Mesendoderm (in vitro differentiated cells): ENCODE measurements around the gene TMEM132D.

Experiments
- DNase-seq: peaks from one replicate; pipeline ENCODE4 v3.0.0; 2013
- H2AK5ac ChIP-seq: 2 replicates; pipeline ENCODE4 v1.6.1; 2013; ENCODE audit warnings: low read length, inconsistent platforms
- H2BK120ac ChIP-seq: 2 replicates; pipeline ENCODE4 v1.6.1; 2013; ENCODE audit warnings: low read depth, mild to moderate bottlenecking, low read length, moderate library complexity, mixed read lengths
- H2BK15ac ChIP-seq: replicated peaks from 2 replicates; pipeline ENCODE4 v1.6.1; 2013; ENCODE audit warnings: low read depth, mild to moderate bottlenecking, moderate library complexity
- H2BK5ac ChIP-seq: 2 replicates; pipeline ENCODE4 v1.6.1; 2013; ENCODE audit warnings: low read length, inconsistent platforms
- H3K18ac ChIP-seq: 2 replicates; pipeline ENCODE4 v1.6.1; 2013; ENCODE audit warnings: mild to moderate bottlenecking, low read length, mixed read lengths
- H3K23ac ChIP-seq: one replicate; pipeline ENCODE4 v1.6.1; 2013; ENCODE audit warnings: low read length
- H3K27ac ChIP-seq: 2 replicates; pipeline ENCODE4 v1.5.1; 2013; ENCODE audit warnings: low read depth, mild to moderate bottlenecking, inconsistent platforms, low read length, moderate library complexity
- H3K27me3 ChIP-seq: 2 replicates; pipeline ENCODE4 v1.6.1; 2013; ENCODE audit warnings: low read length, control low read depth, mild to moderate bottlenecking, inconsistent platforms; ENCODE audit not compliant: insufficient read depth, poor library complexity
- H3K36me3 ChIP-seq: 2 replicates; pipeline ENCODE4 v1.6.1; 2013; ENCODE audit warnings: low read length, inconsistent platforms; ENCODE audit not compliant: control insufficient read depth, insufficient read depth
- H3K4ac ChIP-seq: one replicate; pipeline ENCODE4 v1.6.1; 2013; ENCODE audit warnings: low read depth, mild to moderate bottlenecking, low read length, moderate library complexity
- H3K4me1 ChIP-seq: 2 replicates; pipeline ENCODE4 v1.6.1; 2013; ENCODE audit warnings: low read depth, low read length, inconsistent platforms; ENCODE audit not compliant: control insufficient read depth
- H3K4me2 ChIP-seq: 2 replicates; pipeline ENCODE4 v1.6.1; 2013; ENCODE audit warnings: low read length
- H3K4me3 ChIP-seq: 2 replicates; pipeline ENCODE4 v1.5.1; 2013; ENCODE audit warnings: mild to moderate bottlenecking, low read length
- H3K56ac ChIP-seq: one replicate; pipeline ENCODE4 v1.6.1; 2013; ENCODE audit warnings: low read length
- H3K79me1 ChIP-seq: 2 replicates; pipeline ENCODE4 v1.6.1; 2013; ENCODE audit warnings: low read length, inconsistent platforms
- H3K79me2 ChIP-seq: 2 replicates; pipeline ENCODE4 v1.6.1; 2013; ENCODE audit warnings: mild to moderate bottlenecking, low read length; ENCODE audit not compliant: control insufficient read depth, insufficient read depth
- H3K9ac ChIP-seq: 2 replicates; pipeline ENCODE4 v1.6.1; 2013; ENCODE audit warnings: low read length, inconsistent platforms
- H4K5ac ChIP-seq: one replicate; pipeline ENCODE4 v1.6.1; 2013; ENCODE audit warnings: low read length
- H4K8ac ChIP-seq: one replicate; pipeline ENCODE4 v1.6.1; 2013; ENCODE audit warnings: low read depth, mild to moderate bottlenecking, control low read depth, low read length, moderate library complexity
- WGBS: extraction: QIAGEN DNeasy Blood & Tissue Kit; methylation state at CpG from one replicate; pipeline ENCODE4 v1.1.7; 2013; ENCODE audit warnings: low lambda C conversion rate, missing lambda C conversion rate; ENCODE audit not compliant: insufficient coverage; ENCODE audit errors: extremely low coverage; 5-methylcytosine and 5-hydroxymethylcytosine counted together

The TMEM132D gene

DNA sequence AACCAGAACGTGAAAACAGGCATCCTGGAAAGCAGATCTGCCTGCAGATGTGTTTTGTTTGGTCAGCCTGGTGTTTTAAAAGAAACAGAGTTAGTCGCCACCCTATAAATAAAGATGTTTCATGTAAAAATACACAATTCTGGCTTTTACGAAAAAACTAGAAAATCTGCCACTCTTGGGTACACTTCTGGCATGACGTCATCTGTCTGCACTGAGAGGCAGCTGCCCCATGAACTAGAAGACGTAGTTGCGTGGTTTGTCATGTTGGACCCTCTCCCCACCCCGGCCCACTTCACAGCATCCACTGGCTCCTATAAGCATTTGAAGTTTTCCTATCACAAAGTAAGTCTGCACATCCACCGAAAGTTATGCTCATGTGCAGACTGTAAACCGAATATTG lies 658.1 kb downstream of the TMEM132D start:
- H3K4ac ChIP-seq: no peak overlapping the region
- no peak overlapping the region for H3K27ac ChIP-seq
- H3K79me1 ChIP-seq: no peaks in the 10 kb centered on the region
- H3K4me3 ChIP-seq: no peak overlapping the region
- no peaks in the 10 kb centered on the region for H3K27me3 ChIP-seq
- H2BK5ac ChIP-seq: no peak overlapping the region
- no CpG with 5 or more reads among the region's 9 CpGs for WGBS
- H3K4me2 ChIP-seq: no peak overlapping the region
- H3K18ac ChIP-seq: no peak overlapping the region
- no peaks in the 10 kb centered on the region for H3K79me2 ChIP-seq
- no peak overlapping the region for H3K56ac ChIP-seq
- DNase-seq: no peak
- H2AK5ac ChIP-seq: no peak overlapping the region
- H3K4me1 ChIP-seq: no peaks in the 10 kb centered on the region
- H2BK15ac ChIP-seq: no peak overlapping the region
- H3K9ac ChIP-seq: no peak overlapping the region
- no peak overlapping the region for H2BK120ac ChIP-seq
- no peak overlapping the region for H4K8ac ChIP-seq
- H4K5ac ChIP-seq: no peak overlapping the region
- no peaks in the 10 kb centered on the region for H3K36me3 ChIP-seq
- H3K23ac ChIP-seq: no peak overlapping the region

DNA sequence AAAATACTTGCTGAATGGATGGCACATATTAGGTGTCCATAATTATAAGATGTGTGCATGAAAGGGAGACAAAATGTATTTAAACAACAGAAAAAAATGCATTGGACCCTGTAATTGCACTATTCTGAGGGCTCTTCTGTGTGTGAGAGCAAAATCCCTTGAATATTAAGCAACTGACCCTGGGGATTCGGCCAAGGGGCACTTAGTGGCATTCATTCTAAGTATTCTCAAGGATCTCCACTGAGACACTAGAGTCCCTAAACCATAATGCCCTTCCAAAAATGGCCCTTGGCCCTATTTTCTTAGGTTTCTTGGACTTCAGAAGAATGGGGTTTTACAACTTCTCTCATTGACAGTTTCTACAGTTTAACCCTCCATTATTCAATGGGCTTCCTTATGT lies 662.0 kb downstream of the TMEM132D start:
- Histone ChIP-seq H3K79me1 (no peaks in the 10 kb centered on the region), H2BK15ac (no peak overlapping the region), H3K79me2 (no peaks in the 10 kb centered on the region), H3K4me2 (no peak overlapping the region), H3K4me3 (no peak overlapping the region), H2AK5ac (no peak overlapping the region), H3K23ac (no peak overlapping the region), H3K4me1 (no peaks in the 10 kb centered on the region), H3K4ac (no peak overlapping the region), H3K27me3 (no peaks in the 10 kb centered on the region), H4K5ac (no peak overlapping the region), H4K8ac (no peak overlapping the region), H3K27ac (no peak overlapping the region), H2BK120ac (no peak overlapping the region), H3K36me3 (no peaks in the 10 kb centered on the region), H2BK5ac (no peak overlapping the region), H3K18ac (no peak overlapping the region), H3K9ac (no peak overlapping the region), H3K56ac (no peak overlapping the region)
- no CpG with 5 or more reads among the region's 1 CpG for WGBS
- DNase-seq: no peak

DNA sequence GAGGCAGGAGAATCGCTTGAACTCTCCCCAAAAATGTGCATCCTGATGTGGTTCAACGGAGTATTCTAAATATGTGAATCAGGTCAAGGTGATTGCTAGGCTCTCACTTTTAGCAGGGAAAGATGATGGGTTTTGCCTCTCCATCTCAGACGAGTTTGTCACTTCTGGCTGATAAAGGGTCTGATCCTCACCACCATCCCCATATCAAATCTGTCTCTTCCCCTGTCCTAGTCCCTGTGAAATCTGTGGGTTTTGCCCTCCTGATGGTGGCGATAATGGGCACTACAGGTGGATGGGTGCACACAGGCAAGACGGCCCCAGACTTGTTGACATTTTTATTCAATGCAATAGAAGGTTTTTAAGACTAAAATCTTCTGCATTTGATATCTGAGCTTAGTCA lies 665.9 kb downstream of the TMEM132D start:
- Histone ChIP-seq H3K79me2 (no peaks in the 10 kb centered on the region), H3K79me1 (no peaks in the 10 kb centered on the region)

DNA sequence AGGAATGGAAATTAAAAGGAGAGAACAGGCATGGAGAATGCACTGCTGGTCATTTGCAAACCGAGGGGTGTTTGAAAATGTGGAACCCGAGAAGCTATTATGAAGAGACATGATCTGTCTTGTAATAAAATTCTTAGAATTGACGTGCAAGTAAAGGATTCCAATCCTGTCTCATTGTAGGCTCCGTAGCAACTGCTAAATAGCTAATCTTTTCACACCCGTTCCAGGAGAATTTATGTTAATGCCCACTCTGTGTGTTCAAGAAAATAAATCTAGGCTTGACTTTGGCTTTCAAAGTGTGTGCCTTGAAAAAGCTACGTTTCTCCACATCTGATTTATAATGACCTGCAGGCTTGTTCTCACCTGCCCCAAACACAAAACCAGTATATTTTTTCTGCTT lies 669.6 kb downstream of the TMEM132D start:
- Histone ChIP-seq H2AK5ac (no peak overlapping the region), H3K79me1 (no peaks in the 10 kb centered on the region), H4K5ac (no peak overlapping the region), H2BK15ac (no peak overlapping the region), H3K36me3 (no peaks in the 10 kb centered on the region), H3K9ac (no peak overlapping the region), H4K8ac (no peak overlapping the region), H3K79me2 (no peaks in the 10 kb centered on the region), H3K18ac (no peak overlapping the region), H3K23ac (no peak overlapping the region), H3K4ac (no peak overlapping the region), H3K4me1 (no peaks in the 10 kb centered on the region), H3K27me3 (no peaks in the 10 kb centered on the region), H2BK120ac (no peak overlapping the region), H3K56ac (no peak overlapping the region), H2BK5ac (no peak overlapping the region), H3K4me2 (no peak overlapping the region), H3K27ac (no peak overlapping the region), H3K4me3 (no peak overlapping the region)
- no peak for DNase-seq
- WGBS: no CpG with 5 or more reads among the region's 6 CpGs

More for the DNA sequence above, 665.9 kb downstream of the TMEM132D start:
- Histone ChIP-seq H3K9ac (no peak overlapping the region), H3K27ac (no peak overlapping the region), H3K56ac (no peak overlapping the region), H3K4me2 (no peak overlapping the region), H3K4ac (no peak overlapping the region), H4K5ac (no peak overlapping the region), H2BK5ac (no peak overlapping the region), H3K18ac (no peak overlapping the region), H3K23ac (no peak overlapping the region), H2AK5ac (no peak overlapping the region), H3K36me3 (no peaks in the 10 kb centered on the region), H3K4me1 (no peaks in the 10 kb centered on the region), H4K8ac (no peak overlapping the region), H2BK15ac (no peak overlapping the region), H2BK120ac (no peak overlapping the region), H3K27me3 (no peaks in the 10 kb centered on the region), H3K4me3 (no peak overlapping the region)
- DNase-seq: peak; percentile 9
- WGBS: no CpG with 5 or more reads among the region's 5 CpGs

- Histone ChIP-seq H3K27me3 (no peaks in the 10 kb centered on the region), H3K9ac (no peak overlapping the region), H4K5ac (no peak overlapping the region), H4K8ac (no peak overlapping the region), H3K4me1 (no peaks in the 10 kb centered on the region), H2AK5ac (no peak overlapping the region), H3K36me3 (no peaks in the 10 kb centered on the region), H2BK120ac (no peak overlapping the region), H3K79me1 (no peaks in the 10 kb centered on the region), H3K56ac (no peak overlapping the region), H3K79me2 (no peaks in the 10 kb centered on the region), H2BK15ac (no peak overlapping the region), H2BK5ac (no peak overlapping the region), H3K18ac (no peak overlapping the region), H3K4ac (no peak overlapping the region), H3K27ac (no peak overlapping the region), H3K23ac (no peak overlapping the region), H3K4me3 (no peak overlapping the region), H3K4me2 (no peak overlapping the region)
- no CpG with 5 or more reads among the region's 3 CpGs for WGBS
- DNase-seq: no peak
Observed at GRCh38 chr12:129231491-129231890, 672.3 kb downstream of the TMEM132D start.

GRCh38 chr12:129230995-129231394 lies 672.8 kb downstream of the TMEM132D start:
- H3K4ac ChIP-seq: no peak overlapping the region
- H3K4me2 ChIP-seq: no peak overlapping the region
- no peak overlapping the region for H2AK5ac ChIP-seq
- DNase-seq: no peak
- no peak overlapping the region for H3K18ac ChIP-seq
- no peaks in the 10 kb centered on the region for H3K79me2 ChIP-seq
- peaks cover 2% of the 10 kb centered on the region for H3K4me1 ChIP-seq
- H3K27me3 ChIP-seq: no peaks in the 10 kb centered on the region
- no peak overlapping the region for H3K4me3 ChIP-seq
- no peak overlapping the region for H2BK15ac ChIP-seq
- no peak overlapping the region for H3K9ac ChIP-seq
- no peak overlapping the region for H2BK120ac ChIP-seq
- no peak overlapping the region for H3K27ac ChIP-seq
- no peaks in the 10 kb centered on the region for H3K36me3 ChIP-seq
- no peak overlapping the region for H4K5ac ChIP-seq
- no CpG with 5 or more reads among the region's 4 CpGs for WGBS
- no peak overlapping the region for H3K23ac ChIP-seq
- no peak overlapping the region for H3K56ac ChIP-seq
- no peak overlapping the region for H2BK5ac ChIP-seq
- no peak overlapping the region for H4K8ac ChIP-seq
- H3K79me1 ChIP-seq: no peaks in the 10 kb centered on the region
